OCI-LY7 (cell line): ENCODE results near the gene SLC35G3. TPM values are rescaled to one million over a fixed set of nuclear protein-coding genes. Genes with fewer than 3 reads are reported as not detected.
"Not testable (repeated sequence)": the region's sequence is repeated elsewhere in the genome, so short reads cannot be mapped to it uniquely, and the experiment has no call there.

Source experiments
- BruUV-seq: library from RNA; stranded (reverse); fragments of 400-500 nt; replicated peaks from 2 replicates; lab custom pipeline; 2021; lab: Mats Ljungman, UMichigan
- CTCF ChIA-PET: fragments of 300-600 bp; sonication (Branson Sonifier 250); formaldehyde crosslinking; loops from one replicate; lab custom pipeline; 2022; ENCODE audit warnings: antibody characterized with exemption; ENCODE audit not compliant: unreplicated experiment; lab: Charles Lee
- POLR2A ChIA-PET: fragments of 300-600 bp; sonication (Branson Sonifier 250); formaldehyde crosslinking; loops from one replicate; lab custom pipeline; 2022; ENCODE audit warnings: antibody characterized with exemption; lab: Charles Lee
- DNase-seq: peaks from one replicate; pipeline ENCODE4 v3.0.0-alpha.2; 2015; ENCODE audit warnings: low spot score
- H2AFZ ChIP-seq: fragments of 200-600 bp; sonication (generic), shearing (Covaris generic); 2 replicates; pipeline ENCODE4 v1.6.1; 2014; ENCODE audit warnings: mild to moderate bottlenecking, antibody characterized with exemption, low read length, moderate library complexity
- H3K27ac ChIP-seq: fragments of 200-600 bp; sonication (generic); 2 replicates; pipeline ENCODE4 v1.5.1; 2014; ENCODE audit warnings: mixed run types, low read depth, mild to moderate bottlenecking, moderate library complexity, low read length, inconsistent platforms; ENCODE audit not compliant: poor library complexity, severe bottlenecking
- H3K36me3 ChIP-seq: fragments of 200-600 bp; sonication (generic); 2 replicates; pipeline ENCODE4 v1.6.1; 2014; ENCODE audit warnings: mild to moderate bottlenecking, antibody characterized with exemption, low read length, moderate library complexity, mixed read lengths; ENCODE audit not compliant: insufficient read depth
- H3K4me1 ChIP-seq: fragments of 200-600 bp; sonication (generic); 2 replicates; pipeline ENCODE4 v1.5.1; 2014; ENCODE audit warnings: mild to moderate bottlenecking, low read length; ENCODE audit not compliant: insufficient read depth, poor library complexity, severe bottlenecking
- H3K4me2 ChIP-seq: fragments of 200-600 bp; sonication (generic); 2 replicates; pipeline ENCODE4 v1.6.1; 2014; ENCODE audit warnings: mild to moderate bottlenecking, low read length
- H3K4me3 ChIP-seq: fragments of 200-600 bp; sonication (generic); 2 replicates; pipeline ENCODE4 v1.5.1; 2014; ENCODE audit warnings: mild to moderate bottlenecking, low read depth, low read length; ENCODE audit not compliant: poor library complexity, severe bottlenecking
- H3K79me2 ChIP-seq: fragments of 200-600 bp; sonication (generic); 2 replicates; pipeline ENCODE4 v1.6.1; 2016; ENCODE audit warnings: low read depth, mild to moderate bottlenecking, low read length, moderate library complexity, mixed read lengths; ENCODE audit not compliant: insufficient read depth
- H3K9me2 ChIP-seq: fragments of 200-600 bp; sonication (generic); 2 replicates; pipeline ENCODE4 v1.6.1; 2016; ENCODE audit warnings: mild to moderate bottlenecking, low read length, mixed read lengths; ENCODE audit not compliant: insufficient read depth
- H3K9me3 ChIP-seq: fragments of 200-600 bp; sonication (generic); 2 replicates; pipeline ENCODE4 v1.6.1; 2014; ENCODE audit warnings: mild to moderate bottlenecking, mixed run types, low read length, mixed read lengths
- H4K20me1 ChIP-seq: fragments of 200-600 bp; sonication (generic); 2 replicates; pipeline ENCODE4 v1.6.1; 2014; ENCODE audit warnings: mild to moderate bottlenecking, antibody characterized with exemption, low read length, moderate library complexity, mixed read lengths; ENCODE audit not compliant: insufficient read depth
- EZH2phosphoT487 ChIP-seq: fragments of 200-600 bp; sonication (generic); IDR thresholded peaks from 2 replicates; pipeline ENCODE4 v1.6.1; 2018; ENCODE audit warnings: low read depth, borderline replicate concordance, mild to moderate bottlenecking, mixed run types, antibody characterized with exemption, low read length, moderate library complexity, mixed read lengths
- intact Hi-C: fragments of 100-400 bp; cut with micrococcal nuclease; formaldehyde crosslinking; loops from one replicate; pipeline ENCODE4 v1.10.0; 2022; ENCODE audit not compliant: unreplicated experiment
- total RNA-seq, 2 experiments: library from RNA; depleted of rRNA in 1 of 2; stranded (reverse); fragments of >200 nt in 1 of 2; shearing (Covaris generic) in 1 of 2; gene quantifications; 2 replicates each; pipeline ENCODE4 v1.2.3, GENCODE V29; 2014 to 2022
- TF ChIP-seq, protein P1 (sequence below): fragments of 200-600 bp; sonication (generic); conservative IDR thresholded peaks from 2 replicates; pipeline ENCODE4 v1.5.1; 2014; ENCODE audit warnings: mild to moderate bottlenecking, antibody characterized with exemption, low read length, moderate library complexity, mixed read lengths

The SLC35G3 gene
- total RNA-seq, 2 experiments from 2014 or later = not detected

DNA sequence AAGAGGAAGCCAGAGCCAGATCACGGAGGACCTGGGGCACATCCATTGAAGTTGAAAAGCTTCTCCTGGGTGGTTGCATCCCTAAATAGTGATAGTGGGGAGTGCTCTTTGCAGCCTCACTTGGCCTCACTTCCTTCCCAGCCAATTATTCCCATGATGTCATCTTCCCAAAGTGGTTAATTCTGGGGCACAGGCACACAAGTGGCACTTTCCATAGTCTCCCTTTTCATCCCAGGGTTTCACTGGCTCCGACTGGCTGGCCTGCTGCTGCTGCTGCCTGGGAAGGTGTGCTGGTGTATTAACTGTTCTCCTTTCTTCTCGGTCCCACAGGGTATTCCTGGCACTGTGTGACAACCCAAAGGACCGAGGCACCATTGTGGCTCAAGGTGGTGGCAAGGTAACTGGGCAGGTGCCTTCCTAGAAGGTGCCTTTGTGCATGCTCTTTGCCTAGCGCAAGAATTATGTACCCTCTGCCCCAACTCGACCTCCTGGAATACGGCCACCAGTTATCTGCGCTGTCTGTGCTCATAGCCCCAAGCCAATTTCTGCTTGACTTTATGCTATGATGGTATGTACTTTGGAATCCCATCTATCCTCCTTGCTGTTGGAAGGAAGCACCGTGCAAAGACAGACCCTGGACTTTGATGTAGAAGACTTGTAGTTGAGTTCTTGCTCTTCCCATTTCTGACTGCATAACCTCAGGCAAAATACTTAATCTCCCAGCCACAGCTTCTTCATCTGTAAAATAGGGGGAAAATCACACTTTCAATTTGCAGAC lies 18.4 kb downstream of the SLC35G3 start:
- Histone ChIP-seq H3K9me2 (no peaks in the 10 kb centered on the region), H3K4me3 (no peak overlapping the region), H2AFZ (no peak overlapping the region), H4K20me1 (no peaks in the 10 kb centered on the region), H3K79me2 (no peaks in the 10 kb centered on the region), H3K4me2 (no peak overlapping the region), H3K27ac (no peak overlapping the region), H3K9me3 (no peaks in the 10 kb centered on the region), H3K4me1 (no peaks in the 10 kb centered on the region), H3K36me3 (no peaks in the 10 kb centered on the region)
- intact Hi-C loops = loop anchor here (10.0 kb wide), 1 partner anchor 359 kb away; the partner anchor contains the start of gene SLFN12L
- DNase-seq = no peak
- BruUV-seq = no TSS peak
- ChIA-PET CTCF (no interaction called here), POLR2A (no interaction called here)
- TF ChIP-seq, protein P1, sequence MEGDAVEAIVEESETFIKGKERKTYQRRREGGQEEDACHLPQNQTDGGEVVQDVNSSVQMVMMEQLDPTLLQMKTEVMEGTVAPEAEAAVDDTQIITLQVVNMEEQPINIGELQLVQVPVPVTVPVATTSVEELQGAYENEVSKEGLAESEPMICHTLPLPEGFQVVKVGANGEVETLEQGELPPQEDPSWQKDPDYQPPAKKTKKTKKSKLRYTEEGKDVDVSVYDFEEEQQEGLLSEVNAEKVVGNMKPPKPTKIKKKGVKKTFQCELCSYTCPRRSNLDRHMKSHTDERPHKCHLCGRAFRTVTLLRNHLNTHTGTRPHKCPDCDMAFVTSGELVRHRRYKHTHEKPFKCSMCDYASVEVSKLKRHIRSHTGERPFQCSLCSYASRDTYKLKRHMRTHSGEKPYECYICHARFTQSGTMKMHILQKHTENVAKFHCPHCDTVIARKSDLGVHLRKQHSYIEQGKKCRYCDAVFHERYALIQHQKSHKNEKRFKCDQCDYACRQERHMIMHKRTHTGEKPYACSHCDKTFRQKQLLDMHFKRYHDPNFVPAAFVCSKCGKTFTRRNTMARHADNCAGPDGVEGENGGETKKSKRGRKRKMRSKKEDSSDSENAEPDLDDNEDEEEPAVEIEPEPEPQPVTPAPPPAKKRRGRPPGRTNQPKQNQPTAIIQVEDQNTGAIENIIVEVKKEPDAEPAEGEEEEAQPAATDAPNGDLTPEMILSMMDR = no peak
- TF ChIP-seq EZH2phosphoT487 = no peak

DNA sequence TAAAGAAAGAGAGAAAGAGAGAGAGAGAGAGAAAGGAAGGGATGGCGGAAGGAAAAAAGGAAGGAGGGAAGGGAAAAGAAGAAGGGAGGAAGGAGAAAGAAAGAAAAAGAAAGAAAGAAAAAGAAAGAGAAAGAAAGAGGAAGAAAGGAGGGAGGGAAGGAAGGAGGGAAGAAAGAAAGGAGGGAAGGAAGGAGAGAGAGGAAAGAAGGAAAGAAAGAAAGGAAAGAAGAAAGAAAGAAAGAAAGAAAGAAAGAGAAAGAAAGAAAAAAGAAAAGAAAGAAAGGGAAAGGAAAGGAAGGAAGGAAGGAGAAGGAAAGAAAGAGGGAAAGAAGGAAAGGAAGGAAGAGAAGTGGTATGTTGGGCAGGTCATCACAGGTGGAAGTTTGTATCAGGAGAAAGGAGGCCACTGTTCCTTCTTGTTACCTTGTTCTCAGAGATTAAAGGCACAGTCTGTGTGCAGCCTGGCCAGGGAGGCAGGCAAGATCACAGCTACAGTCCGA lies 19.3 kb downstream of the SLC35G3 start:
- Histone ChIP-seq H3K27ac (no peak overlapping the region), H3K4me3 (no peak overlapping the region), H2AFZ (no peak overlapping the region), H4K20me1 (no peaks in the 10 kb centered on the region), H3K36me3 (no peaks in the 10 kb centered on the region), H3K9me3 (no peaks in the 10 kb centered on the region), H3K79me2 (no peaks in the 10 kb centered on the region), H3K4me2 (no peak overlapping the region), H3K4me1 (no peaks in the 10 kb centered on the region), H3K9me2 (no peaks in the 10 kb centered on the region)
- no peak for TF ChIP-seq EZH2phosphoT487
- TF ChIP-seq, protein P1 = no peak
- DNase-seq = no peak
- ChIA-PET POLR2A (interaction anchor here (0.6 kb wide), 1 partner anchor 209 kb away, joined by 4 read pairs; no protein-coding TSS in a partner anchor), CTCF (no interaction called here)
- BruUV-seq = no TSS peak
- intact Hi-C loops = loop anchor here (10.0 kb wide), 1 partner anchor 360 kb away; the partner anchor contains the start of gene SLFN12L

DNA sequence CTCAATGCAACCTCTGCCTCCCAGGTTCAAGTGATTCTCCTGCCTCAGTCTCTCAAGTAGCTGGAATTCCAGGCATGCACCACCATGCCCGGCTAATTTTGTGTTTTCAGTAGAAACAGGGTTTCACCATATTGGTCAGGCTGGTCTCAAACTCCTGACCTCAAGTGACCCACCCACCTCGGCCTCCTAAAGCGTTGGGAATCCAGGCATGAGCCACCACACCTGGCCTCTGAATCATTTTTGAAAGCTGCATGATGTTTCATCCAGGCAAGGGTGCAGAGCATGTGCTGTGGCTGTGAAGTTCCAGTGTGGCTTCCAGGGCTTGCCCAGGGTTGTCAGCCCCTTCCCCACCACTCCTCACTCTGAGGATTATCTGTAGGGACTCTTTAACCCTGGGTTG lies 21.9 kb downstream of the SLC35G3 start:
- H3K9me3 ChIP-seq, H3K4me3 ChIP-seq, H3K27ac ChIP-seq, H3K4me2 ChIP-seq, H2AFZ ChIP-seq, H3K36me3 ChIP-seq, H4K20me1 ChIP-seq, H3K9me2 ChIP-seq, BruUV-seq, H3K4me1 ChIP-seq, CTCF ChIA-PET, H3K79me2 ChIP-seq, POLR2A ChIA-PET, DNase-seq: not testable (repeated sequence)
- intact Hi-C loops = loop anchor here (10.0 kb wide), 1 partner anchor 362 kb away; the partner anchor contains the start of gene SLFN12L
